HG03066 (cell line): ENCODE results near the gene RASSF3.

Experiments
- ATAC-seq: cut with Tn5 transposase; IDR thresholded peaks from one replicate; pipeline ENCODE4 v1.9.1; 2021; ENCODE audit warnings: low read depth; ENCODE audit not compliant: unreplicated experiment

The RASSF3 gene

GRCh38 chr12:64746663-64747062, 136.4 kb downstream of the RASSF3 start:
- ATAC-seq, result no peak
